Immature natural killer cell (primary cell): ENCODE measurements around the gene NECTIN4. TPM values are rescaled to one million over a fixed set of nuclear protein-coding genes. Genes with fewer than 3 reads are reported as not detected.

Experiments
- DNase-seq, 3 donors: peaks; one replicate each; pipeline ENCODE4 v3.0.0; 2022; ENCODE audit warnings: mixed read lengths in 1 of 3
- H3K27ac Mint-ChIP-seq, 6 donors: one replicate each; pipeline ENCODE4 v1.8.0; 2020; ENCODE audit warnings: mixed read lengths in 6 of 6, mild to moderate bottlenecking in 5 of 6, inconsistent platforms in 4 of 6, moderate library complexity in 3 of 6
- H3K27me3 Mint-ChIP-seq, 3 donors: one replicate each; pipeline ENCODE4 v1.8.0; 2020 to 2021; ENCODE audit warnings: low read depth in 3 of 3, mild to moderate bottlenecking in 3 of 3, mixed read lengths in 3 of 3, moderate library complexity in 3 of 3, inconsistent platforms in 1 of 3
- H3K36me3 Mint-ChIP-seq, 3 donors: one replicate each; pipeline ENCODE4 v1.8.0; 2020; ENCODE audit warnings: mixed read lengths in 3 of 3, inconsistent platforms in 2 of 3, mild to moderate bottlenecking in 2 of 3
- H3K4me1 Mint-ChIP-seq, 2 donors: one replicate each; pipeline ENCODE4 v1.8.0; 2020; ENCODE audit warnings: inconsistent platforms in 2 of 2, mild to moderate bottlenecking in 2 of 2, mixed read lengths in 2 of 2, moderate library complexity in 1 of 2
- H3K4me3 Mint-ChIP-seq, 5 donors: one replicate each; pipeline ENCODE4 v1.8.0; 2020; ENCODE audit warnings: mild to moderate bottlenecking in 5 of 5, mixed read lengths in 5 of 5, inconsistent platforms in 3 of 5, moderate library complexity in 3 of 5
- H3K9me3 Mint-ChIP-seq, 6 donors: one replicate each; pipeline ENCODE4 v1.8.0; 2020; ENCODE audit warnings: mild to moderate bottlenecking in 6 of 6, mixed read lengths in 6 of 6, inconsistent platforms in 4 of 6, moderate library complexity in 3 of 6
- polyA plus RNA-seq, 3 donors: library from polyadenylated mRNA; unstranded; fragments of 300-500 nt; fragmentation: Illumina TruSeq; gene quantifications; one replicate each; pipeline ENCODE4 v1.2.3, GENCODE V29; 2021

Gene NECTIN4
- polyA plus RNA-seq, result not detected

- no peaks in the 10 kb centered on the region for H3K4me1 Mint-ChIP-seq
- peaks cover 1 to 4% (median 3%) of the 10 kb centered on the region in 3 donors for H3K27me3 Mint-ChIP-seq
- H3K27ac Mint-ChIP-seq, result no peak within 1 kb of the TSS
- no peak within 1 kb of the TSS for H3K4me3 Mint-ChIP-seq
- DNase-seq, result no peak
- no peaks in the 10 kb centered on the region for H3K36me3 Mint-ChIP-seq
- H3K9me3 Mint-ChIP-seq, result no peaks in the 10 kb centered on the region
These were observed at the start of gene NECTIN4 for GRCh38 chr1:161089251-161089924. Gene NECTIN4, minus strand, starts transcription at chr1:161089558. Its CDS starts 262 bp downstream, at chr1:161089296.

DNA sequence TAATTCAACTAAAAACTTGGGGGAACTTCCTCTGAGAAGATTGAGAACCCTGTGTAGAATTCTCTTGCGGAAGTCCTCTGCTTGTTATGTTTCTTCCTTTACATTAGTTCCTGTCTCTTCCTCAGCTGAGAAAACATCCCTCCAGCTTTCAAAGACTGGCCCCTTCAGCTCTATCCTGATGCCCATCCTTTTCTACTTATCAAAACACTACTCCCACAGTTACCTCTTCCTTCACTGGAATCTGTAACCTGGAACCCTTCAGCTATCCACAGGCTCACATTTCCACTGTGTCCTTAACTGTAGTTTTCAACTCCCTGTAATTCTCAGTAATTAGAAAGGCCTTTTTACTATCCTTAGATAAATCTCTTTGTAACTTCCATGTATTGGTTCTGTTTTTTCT lies 49.1 kb upstream of the NECTIN4 start:
- Mint-ChIP-seq H3K36me3 (peaks cover 0 to 6% (median 0%) of the 10 kb centered on the region in 3 donors), H3K4me3 (no peak overlapping the region)

DNA sequence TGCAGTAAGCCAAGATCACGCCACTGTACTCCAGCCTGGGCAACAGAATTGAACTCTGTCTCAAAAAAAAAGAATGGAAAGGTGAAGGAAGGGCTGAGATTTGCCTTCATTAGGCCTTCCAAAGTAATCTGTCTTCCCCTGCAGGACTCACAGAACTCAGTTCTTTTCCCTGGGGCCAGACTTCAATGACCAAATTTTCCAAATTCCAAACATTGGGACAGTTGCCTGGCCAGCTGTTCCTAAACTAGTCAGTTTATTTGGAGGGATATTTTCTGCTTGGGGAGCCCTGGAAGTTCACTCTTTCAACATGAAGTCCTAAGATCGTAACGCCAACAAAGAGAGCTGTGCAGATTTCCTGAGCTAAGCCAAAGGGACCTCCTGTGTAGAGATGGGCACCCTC lies 48.5 kb upstream of the NECTIN4 start:
- peaks cover 0 to 6% (median 0%) of the 10 kb centered on the region in 3 donors for H3K36me3 Mint-ChIP-seq
- no peak overlapping the region for H3K27ac Mint-ChIP-seq
- H3K9me3 Mint-ChIP-seq, result no peaks in the 10 kb centered on the region
- peaks cover 3 to 10% of the 10 kb centered on the region in 2 donors for H3K4me1 Mint-ChIP-seq
- H3K4me3 Mint-ChIP-seq, result no peak overlapping the region
- peaks cover 0 to 2% (median 0%) of the 10 kb centered on the region in 3 donors for H3K27me3 Mint-ChIP-seq
- no peak for DNase-seq

More for the DNA sequence above, 49.1 kb upstream of the NECTIN4 start:
- Mint-ChIP-seq H3K27me3 (peaks cover 0 to 2% (median 0%) of the 10 kb centered on the region in 3 donors), H3K4me1 (peaks cover 3 to 10% of the 10 kb centered on the region in 2 donors), H3K27ac (peak overlapping the region in 2 of 6 donors; percentile 12 to 31), H3K9me3 (no peaks in the 10 kb centered on the region)
- no peak for DNase-seq

GRCh38 chr1:161133220-161133740 lies 43.9 kb upstream of the NECTIN4 start:
- H3K9me3 Mint-ChIP-seq, result no peaks in the 10 kb centered on the region
- H3K27ac Mint-ChIP-seq, result no peak overlapping the region
- H3K36me3 Mint-ChIP-seq, result peaks cover 0 to 7% (median 0%) of the 10 kb centered on the region in 3 donors
- peaks cover 19 to 35% of the 10 kb centered on the region in 2 donors for H3K4me1 Mint-ChIP-seq
- no peak for DNase-seq
- H3K27me3 Mint-ChIP-seq, result peaks cover 5 to 10% (median 7%) of the 10 kb centered on the region in 3 donors
- no peak overlapping the region for H3K4me3 Mint-ChIP-seq

GRCh38 chr1:161132410-161133219 lies 43.3 kb upstream of the NECTIN4 start, which contains the start of gene DEDD:
Gene DEDD, minus strand, starts transcription at chr1:161132667. Its CDS starts 8,205 bp downstream, at chr1:161124462.
- H3K27ac Mint-ChIP-seq, result peak within 1 kb of the TSS in 3 of 6 donors; percentile 83 to 98 (median 97)
- H3K27me3 Mint-ChIP-seq, result peaks cover 5 to 10% (median 7%) of the 10 kb centered on the region in 3 donors
- H3K4me3 Mint-ChIP-seq, result no peak within 1 kb of the TSS
- H3K9me3 Mint-ChIP-seq, result no peaks in the 10 kb centered on the region
- DNase-seq, result peak; percentile 89 to 91 (median 90)
- peaks cover 0 to 6% (median 3%) of the 10 kb centered on the region in 3 donors for H3K36me3 Mint-ChIP-seq
- H3K4me1 Mint-ChIP-seq, result peaks cover 20 to 39% of the 10 kb centered on the region in 2 donors

- Mint-ChIP-seq H3K27ac (peak overlapping the region in 3 of 6 donors; percentile 83 to 98 (median 97)), H3K36me3 (peaks cover under 1 to 12% (median 7%) of the 10 kb centered on the region in 3 donors), H3K4me1 (peaks cover 23 to 46% of the 10 kb centered on the region in 2 donors), H3K4me3 (no peak overlapping the region), H3K9me3 (no peaks in the 10 kb centered on the region), H3K27me3 (peaks cover 5 to 10% (median 7%) of the 10 kb centered on the region in 3 donors)
- DNase-seq, result peak in 1 of 3 donors; percentile 12
These were observed 42.4 kb upstream of the NECTIN4 start for GRCh38 chr1:161131523-161132409.

- H3K9me3 Mint-ChIP-seq, result no peaks in the 10 kb centered on the region
- H3K36me3 Mint-ChIP-seq, result peaks cover 5 to 19% (median 11%) of the 10 kb centered on the region in 3 donors
- H3K4me3 Mint-ChIP-seq, result peak overlapping the region in 1 of 5 donors; percentile 1
- no peak for DNase-seq
- peaks cover 5 to 10% (median 7%) of the 10 kb centered on the region in 3 donors for H3K27me3 Mint-ChIP-seq
- peak overlapping the region in 3 of 6 donors; percentile 83 to 98 (median 97) for H3K27ac Mint-ChIP-seq
- H3K4me1 Mint-ChIP-seq, result peaks cover 27 to 52% of the 10 kb centered on the region in 2 donors
These were observed 40.9 kb upstream of the NECTIN4 start for GRCh38 chr1:161130266-161130665.

- Mint-ChIP-seq H3K4me1 (peaks cover 25 to 48% of the 10 kb centered on the region in 2 donors), H3K27ac (peak overlapping the region in 1 of 6 donors; percentile 61), H3K9me3 (no peaks in the 10 kb centered on the region), H3K27me3 (peaks cover 5 to 10% (median 7%) of the 10 kb centered on the region in 3 donors), H3K4me3 (no peak overlapping the region), H3K36me3 (peaks cover 5 to 26% (median 15%) of the 10 kb centered on the region in 3 donors)
- DNase-seq, result no peak
These were observed 39.4 kb upstream of the NECTIN4 start for GRCh38 chr1:161128591-161129420.

DNA sequence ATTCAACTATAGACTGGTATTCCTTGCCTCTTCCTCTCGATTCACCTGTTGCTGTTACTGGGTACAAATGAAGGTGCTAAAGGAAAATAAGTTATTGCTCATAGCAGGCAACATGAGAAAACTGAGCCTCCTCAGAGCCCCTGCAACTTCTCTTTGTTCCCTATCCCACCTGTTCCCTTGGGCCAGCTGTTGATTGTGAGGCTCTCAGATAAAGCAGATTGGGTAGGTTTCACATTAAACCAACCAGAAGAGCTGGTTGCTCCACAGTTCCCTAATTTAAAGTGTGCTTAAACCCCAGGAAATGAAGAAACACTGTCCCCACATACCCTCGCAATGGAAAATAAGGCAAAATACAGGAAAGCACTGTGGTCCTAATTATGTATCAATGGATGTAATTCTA lies 38.3 kb upstream of the NECTIN4 start:
- peaks cover 5 to 32% (median 23%) of the 10 kb centered on the region in 3 donors for H3K36me3 Mint-ChIP-seq
- no peak overlapping the region for H3K4me3 Mint-ChIP-seq
- no peak for DNase-seq
- H3K9me3 Mint-ChIP-seq, result no peaks in the 10 kb centered on the region
- H3K4me1 Mint-ChIP-seq, result peaks cover 25 to 48% of the 10 kb centered on the region in 2 donors
- H3K27ac Mint-ChIP-seq, result peak overlapping the region in 1 of 6 donors; percentile 40
- H3K27me3 Mint-ChIP-seq, result peaks cover 5 to 10% (median 7%) of the 10 kb centered on the region in 3 donors

DNA sequence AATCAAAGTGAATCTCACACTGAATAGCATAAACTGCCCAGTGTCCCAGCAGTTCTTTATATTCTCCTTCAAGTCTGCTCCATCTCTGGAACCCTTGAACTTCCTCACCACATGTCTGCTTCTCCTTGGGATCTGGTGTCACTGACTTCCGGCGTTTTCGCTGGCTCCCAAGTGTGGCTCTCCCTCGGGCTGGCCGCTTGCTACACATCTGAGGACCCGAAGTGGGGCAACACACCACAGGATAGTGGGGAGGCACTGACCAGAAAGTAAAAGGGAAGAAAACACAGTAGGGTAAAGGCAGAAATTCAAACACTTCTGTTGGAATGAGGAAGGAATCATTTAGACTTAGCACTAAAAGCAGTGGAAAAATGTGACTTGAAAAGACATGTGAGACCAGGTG lies 33.6 kb upstream of the NECTIN4 start:
- peaks cover 5 to 40% (median 29%) of the 10 kb centered on the region in 3 donors for H3K36me3 Mint-ChIP-seq
- peaks cover 0 to 2% (median 1%) of the 10 kb centered on the region in 3 donors for H3K27me3 Mint-ChIP-seq
- peaks cover 30 to 48% of the 10 kb centered on the region in 2 donors for H3K4me1 Mint-ChIP-seq
- no peak overlapping the region for H3K4me3 Mint-ChIP-seq
- no peak for DNase-seq
- H3K27ac Mint-ChIP-seq, result peak overlapping the region in 2 of 6 donors; percentile 49 to 76
- H3K9me3 Mint-ChIP-seq, result no peaks in the 10 kb centered on the region

DNA sequence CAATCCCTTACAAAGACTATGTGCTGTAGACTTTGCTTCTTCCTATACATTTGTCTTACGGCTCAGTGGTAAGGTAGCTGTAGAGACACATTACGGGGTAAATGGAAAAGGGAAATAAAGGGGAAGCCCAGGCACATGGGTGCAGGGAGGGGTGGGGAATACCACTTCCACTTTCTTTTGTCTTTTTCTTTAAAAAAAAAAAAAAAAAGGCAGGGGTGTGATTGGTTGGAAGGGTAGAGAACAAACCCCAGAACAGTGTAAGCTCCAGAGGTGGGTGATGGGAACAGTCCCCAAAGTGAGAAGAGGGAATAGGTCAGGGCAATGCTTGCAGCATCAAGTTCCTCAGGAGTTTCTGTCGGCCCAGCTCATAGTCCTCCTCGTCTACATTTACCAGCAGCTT lies 32.5 kb upstream of the NECTIN4 start:
- peaks cover 0 to 4% (median 2%) of the 10 kb centered on the region in 3 donors for H3K27me3 Mint-ChIP-seq
- H3K4me3 Mint-ChIP-seq, result no peak overlapping the region
- H3K4me1 Mint-ChIP-seq, result peaks cover 38 to 48% of the 10 kb centered on the region in 2 donors
- peaks cover 5 to 35% (median 22%) of the 10 kb centered on the region in 3 donors for H3K36me3 Mint-ChIP-seq
- H3K9me3 Mint-ChIP-seq, result no peaks in the 10 kb centered on the region
- H3K27ac Mint-ChIP-seq, result peak overlapping the region in 2 of 6 donors; percentile 9 to 51
- DNase-seq, result no peak

DNA sequence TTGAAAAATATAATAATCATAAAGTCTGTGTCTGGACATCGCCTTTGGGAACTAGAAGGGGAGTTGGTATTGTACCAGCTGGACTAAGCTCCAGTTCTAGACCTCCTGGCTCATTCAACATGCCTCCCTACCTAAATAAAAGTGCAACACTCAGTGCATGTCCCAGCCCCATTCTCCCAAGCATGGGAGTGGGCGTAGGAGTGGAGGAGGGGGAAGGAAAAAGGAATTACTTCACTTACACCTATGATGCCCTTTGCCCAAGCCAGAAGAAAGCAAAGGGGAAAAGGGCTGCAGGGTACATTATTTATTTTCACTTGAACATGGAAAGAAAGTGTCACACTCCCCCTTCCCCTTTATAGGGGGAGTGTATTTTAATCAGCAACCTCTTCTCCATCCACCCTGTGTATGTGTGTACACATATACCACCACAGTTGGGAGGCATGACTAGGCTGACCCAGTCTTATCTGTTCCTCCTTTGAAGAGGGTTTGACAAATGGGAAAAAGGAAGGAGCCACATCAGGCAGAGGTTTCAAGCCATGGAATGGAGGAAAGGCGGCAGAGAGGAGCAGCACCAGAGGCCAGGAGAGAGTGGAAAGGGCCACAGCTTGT lies 31.8 kb upstream of the NECTIN4 start:
- Mint-ChIP-seq H3K9me3 (no peaks in the 10 kb centered on the region), H3K27ac (peak overlapping the region in 4 of 6 donors; percentile 34 to 51 (median 43)), H3K36me3 (peaks cover 0 to 32% (median 22%) of the 10 kb centered on the region in 3 donors), H3K27me3 (peaks cover 0 to 4% (median 2%) of the 10 kb centered on the region in 3 donors), H3K4me3 (no peak overlapping the region), H3K4me1 (peaks cover 41 to 48% of the 10 kb centered on the region in 2 donors)
- DNase-seq, result no peak
